ENCODE results near the gene FAM174C. TPM values are rescaled to one million over a fixed set of nuclear protein-coding genes. Genes with fewer than 3 reads are reported as not detected.

The FAM174C gene
- polyA plus RNA-seq, 1 of the 3 experiments (the other 2 are of a cell fraction): 78.0 TPM

DNA sequence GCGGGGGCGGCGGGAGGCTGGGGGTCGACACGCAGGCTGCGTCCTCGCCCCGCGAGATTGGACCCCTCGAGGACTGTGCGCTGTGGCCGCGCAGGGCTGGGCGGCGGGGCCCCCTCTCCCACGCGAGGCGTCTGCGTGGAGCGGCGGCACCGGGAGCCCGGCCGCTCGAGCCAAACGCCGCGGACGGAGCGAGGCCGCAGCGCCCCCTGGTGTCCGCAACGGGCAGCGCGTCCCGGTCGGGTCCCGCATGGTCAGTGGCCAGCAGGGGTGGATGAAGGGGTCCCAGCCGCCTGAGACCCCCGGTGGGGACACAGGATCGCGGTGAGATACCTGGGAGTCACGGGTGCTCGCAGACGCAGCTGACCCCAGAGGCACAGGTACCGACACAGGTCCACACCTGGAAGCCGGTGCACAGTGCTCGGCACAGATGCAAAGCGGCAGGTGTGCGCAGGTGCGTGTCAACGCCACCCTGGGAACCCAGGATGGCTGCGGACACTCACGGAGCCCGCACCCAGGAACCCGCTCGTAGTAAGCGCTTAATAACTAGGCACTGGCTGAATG, 8.3 kb upstream of the FAM174C start:
- peaks cover 45 to 67% of the 10 kb centered on the region in 2 experiments; a peak in 3 of 4 replicates for H3K4me1 ChIP-seq (ENCODE audit: control insufficient read depth in 1 of 2, insufficient read depth in 2 of 2, low read depth in 1 of 2, low read length in 1 of 2)
- peaks cover 34% of the 10 kb centered on the region for H3K79me2 ChIP-seq (ENCODE audit: insufficient read depth)
- H3K4me2 ChIP-seq: peak overlapping the region; percentile 91
- peaks cover 14 to 20% of the 10 kb centered on the region in 2 experiments for H3K36me3 ChIP-seq (replicated peaks in 1 of 2; ENCODE audit: control insufficient read depth in 1 of 2, insufficient read depth in 2 of 2, low read length in 1 of 2)
- H2AFZ ChIP-seq (ENCODE audit: low read depth): no peak overlapping the region
- TF ChIP-seq SIN3A (IDR thresholded peaks at IDR 0.05; ENCODE audit: borderline replicate concordance, low read depth, low read length): no peak
- TF ChIP-seq CTCF (IDR thresholded peaks at IDR 0.05): peak; percentile 78
- TF ChIP-seq JUND (IDR thresholded peaks at IDR 0.05): no peak
- TF ChIP-seq, protein P1, sequence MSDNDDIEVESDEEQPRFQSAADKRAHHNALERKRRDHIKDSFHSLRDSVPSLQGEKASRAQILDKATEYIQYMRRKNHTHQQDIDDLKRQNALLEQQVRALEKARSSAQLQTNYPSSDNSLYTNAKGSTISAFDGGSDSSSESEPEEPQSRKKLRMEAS (IDR thresholded peaks at IDR 0.05; ENCODE audit: low read depth): no peak; the same call in 1 of the 2 replicates
- TF ChIP-seq MXI1 (IDR thresholded peaks at IDR 0.05; ENCODE audit: low read depth, low read length): peak; percentile 62; the same call in 1 of the 2 replicates
- TF ChIP-seq RAD21 (IDR thresholded peaks at IDR 0.05; ENCODE audit: low read length): peak; percentile 75
- no peak for TF ChIP-seq MEF2A (IDR thresholded peaks at IDR 0.05; ENCODE audit: borderline replicate concordance, low read depth)
- TF ChIP-seq CHD2 (IDR thresholded peaks at IDR 0.05; ENCODE audit: low read length, partially characterized antibody): peak; percentile 24
- no peak for TF ChIP-seq TAF1 (IDR thresholded peaks at IDR 0.05; ENCODE audit: borderline replicate concordance, low read depth, low read length)
- TF ChIP-seq SMC3 (IDR thresholded peaks at IDR 0.05; ENCODE audit: low read depth, low read length): peak; percentile 91
- no peak for TF ChIP-seq RXRA (IDR thresholded peaks at IDR 0.05; ENCODE audit: borderline replicate concordance, low read depth)
- peak overlapping the region; percentile 78 to 87 for H3K27ac ChIP-seq (ENCODE audit: low read depth in 2 of 2, low read length in 1 of 2)
- CTCF ChIA-PET: interaction anchor here (0.6 to 18.6 kb wide), 36 partner anchors 11 to 283 kb away, joined by 3 to 594 read pairs (median 5); partner anchors contain the start of genes ABCA7, ATP5F1D, EFNA2 and MIDN
- under 1% methylated on average over 20 of the region's 59 CpGs for WGBS (ENCODE audit: low lambda C conversion rate)
- H3K9me3 ChIP-seq: no peaks in the 10 kb centered on the region
- H3K9ac ChIP-seq: peak overlapping the region; percentile 63; the same call in 1 of the 2 replicates
- peak overlapping the region; percentile 58 to 64 for H3K4me3 ChIP-seq (ENCODE audit: low read depth in 2 of 2, low read length in 1 of 2)
- H3F3A ChIP-seq (replicated peaks; ENCODE audit: insufficient read depth): peaks cover 37% of the 10 kb centered on the region
- peaks cover 24% of the 10 kb centered on the region for H4K20me1 ChIP-seq (ENCODE audit: insufficient read depth)
- H3K27me3 ChIP-seq (ENCODE audit: insufficient read depth): no peaks in the 10 kb centered on the region
- POLR2A ChIA-PET: interaction anchor here (0.7 to 2.1 kb wide), 10 partner anchors 8 to 179 kb away, joined by 3 to 32 read pairs (median 6); partner anchors contain the start of genes ATP5F1D and FAM174C
- DNase-seq: peak; percentile 85
- H3K9me2 ChIP-seq: no peaks in the 10 kb centered on the region

- ChIA-PET CTCF (interaction anchor here (0.8 to 18.6 kb wide), 14 partner anchors 12 to 192 kb away, joined by 3 to 594 read pairs (median 14); partner anchors contain the start of genes ATP5F1D, EFNA2 and MIDN), POLR2A (no interaction called here)
- no peak for DNase-seq
- Histone ChIP-seq H3K27me3 (ENCODE audit: insufficient read depth) (no peaks in the 10 kb centered on the region), H3K4me3 (ENCODE audit: low read depth in 2 of 2, low read length in 1 of 2) (peak overlapping the region; percentile 58 to 64), H2AFZ (ENCODE audit: low read depth) (no peak overlapping the region), H3K36me3 (replicated peaks in 1 of 2; ENCODE audit: control insufficient read depth in 1 of 2, insufficient read depth in 2 of 2, low read length in 1 of 2) (peaks cover 20 to 27% of the 10 kb centered on the region in 2 experiments), H4K20me1 (ENCODE audit: insufficient read depth) (peaks cover 30% of the 10 kb centered on the region), H3K79me2 (ENCODE audit: insufficient read depth) (peaks cover 36% of the 10 kb centered on the region), H3K9me3 (no peaks in the 10 kb centered on the region), H3K4me1 (ENCODE audit: control insufficient read depth in 1 of 2, insufficient read depth in 2 of 2, low read depth in 1 of 2, low read length in 1 of 2) (peaks cover 42 to 61% of the 10 kb centered on the region in 2 experiments; a peak in 3 of 4 replicates), H3K27ac (ENCODE audit: low read depth in 2 of 2, low read length in 1 of 2) (no peak overlapping the region), H3K9me2 (no peaks in the 10 kb centered on the region), H3K4me2 (peak overlapping the region; percentile 91), H3K9ac (0 out of 2 replicates have a peak overlapping the region, but pooled peaks have one; percentile 63), H3F3A (replicated peaks; ENCODE audit: insufficient read depth) (peaks cover 43% of the 10 kb centered on the region)
- WGBS (ENCODE audit: low lambda C conversion rate): 58% methylated on average over 15 of the region's 35 CpGs
- TF ChIP-seq CHD2 (IDR thresholded peaks at IDR 0.05; ENCODE audit: low read length, partially characterized antibody) (no peak), FOXJ3 (CRISPR knock-in tag; IDR thresholded peaks at IDR 0.05) (no peak), SIN3A (IDR thresholded peaks at IDR 0.05; ENCODE audit: borderline replicate concordance, low read depth, low read length) (no peak), TAF1 (IDR thresholded peaks at IDR 0.05; ENCODE audit: borderline replicate concordance, low read depth, low read length) (no peak), POLR2AphosphoS5 (IDR thresholded peaks at IDR 0.05; ENCODE audit: low read depth, low read length) (no peak), MEF2A (IDR thresholded peaks at IDR 0.05; ENCODE audit: borderline replicate concordance, low read depth) (no peak), FOSL2 (IDR thresholded peaks at IDR 0.05; ENCODE audit: borderline replicate concordance, low read depth) (no peak), TCF12 (IDR thresholded peaks at IDR 0.05) (no peak), TEAD4 (IDR thresholded peaks at IDR 0.05; ENCODE audit: borderline replicate concordance, insufficient read depth) (no peak)
- TF ChIP-seq, protein P2, sequence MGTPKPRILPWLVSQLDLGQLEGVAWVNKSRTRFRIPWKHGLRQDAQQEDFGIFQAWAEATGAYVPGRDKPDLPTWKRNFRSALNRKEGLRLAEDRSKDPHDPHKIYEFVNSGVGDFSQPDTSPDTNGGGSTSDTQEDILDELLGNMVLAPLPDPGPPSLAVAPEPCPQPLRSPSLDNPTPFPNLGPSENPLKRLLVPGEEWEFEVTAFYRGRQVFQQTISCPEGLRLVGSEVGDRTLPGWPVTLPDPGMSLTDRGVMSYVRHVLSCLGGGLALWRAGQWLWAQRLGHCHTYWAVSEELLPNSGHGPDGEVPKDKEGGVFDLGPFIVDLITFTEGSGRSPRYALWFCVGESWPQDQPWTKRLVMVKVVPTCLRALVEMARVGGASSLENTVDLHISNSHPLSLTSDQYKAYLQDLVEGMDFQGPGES (IDR thresholded peaks at IDR 0.05; ENCODE audit: low read depth, low read length): no peak
- TF ChIP-seq, protein P3, sequence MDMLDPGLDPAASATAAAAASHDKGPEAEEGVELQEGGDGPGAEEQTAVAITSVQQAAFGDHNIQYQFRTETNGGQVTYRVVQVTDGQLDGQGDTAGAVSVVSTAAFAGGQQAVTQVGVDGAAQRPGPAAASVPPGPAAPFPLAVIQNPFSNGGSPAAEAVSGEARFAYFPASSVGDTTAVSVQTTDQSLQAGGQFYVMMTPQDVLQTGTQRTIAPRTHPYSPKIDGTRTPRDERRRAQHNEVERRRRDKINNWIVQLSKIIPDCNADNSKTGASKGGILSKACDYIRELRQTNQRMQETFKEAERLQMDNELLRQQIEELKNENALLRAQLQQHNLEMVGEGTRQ (IDR thresholded peaks at IDR 0.05; ENCODE audit: borderline replicate concordance, low read depth, low read length): no peak
These were observed 7.7 kb upstream of the FAM174C start for GRCh38 chr19:1267477-1268225.

Data from SK-N-SH (cell line).